ENCODE results near the gene PTPRT.

Gene PTPRT

DNA sequence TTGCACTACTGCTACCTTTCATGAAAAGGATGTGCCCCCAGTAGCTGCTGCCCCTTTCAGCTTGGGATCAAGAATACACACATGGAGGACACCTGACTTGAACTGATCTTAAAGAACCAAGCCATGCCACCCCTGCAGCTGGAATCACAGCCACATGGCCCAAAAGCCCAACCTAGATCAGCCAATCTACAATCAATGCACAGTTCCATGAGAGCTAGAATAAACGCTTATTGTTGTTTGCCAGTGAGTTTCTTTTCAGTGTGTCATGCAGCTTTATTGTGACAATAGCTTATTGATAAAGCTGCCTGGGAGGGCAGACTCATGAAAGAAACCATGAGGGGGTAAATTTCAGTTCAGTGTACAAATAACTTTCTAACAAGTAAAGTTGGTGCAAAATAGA lies 397.7 kb downstream of the PTPRT start:
- TF ChIP-seq, protein P1, sequence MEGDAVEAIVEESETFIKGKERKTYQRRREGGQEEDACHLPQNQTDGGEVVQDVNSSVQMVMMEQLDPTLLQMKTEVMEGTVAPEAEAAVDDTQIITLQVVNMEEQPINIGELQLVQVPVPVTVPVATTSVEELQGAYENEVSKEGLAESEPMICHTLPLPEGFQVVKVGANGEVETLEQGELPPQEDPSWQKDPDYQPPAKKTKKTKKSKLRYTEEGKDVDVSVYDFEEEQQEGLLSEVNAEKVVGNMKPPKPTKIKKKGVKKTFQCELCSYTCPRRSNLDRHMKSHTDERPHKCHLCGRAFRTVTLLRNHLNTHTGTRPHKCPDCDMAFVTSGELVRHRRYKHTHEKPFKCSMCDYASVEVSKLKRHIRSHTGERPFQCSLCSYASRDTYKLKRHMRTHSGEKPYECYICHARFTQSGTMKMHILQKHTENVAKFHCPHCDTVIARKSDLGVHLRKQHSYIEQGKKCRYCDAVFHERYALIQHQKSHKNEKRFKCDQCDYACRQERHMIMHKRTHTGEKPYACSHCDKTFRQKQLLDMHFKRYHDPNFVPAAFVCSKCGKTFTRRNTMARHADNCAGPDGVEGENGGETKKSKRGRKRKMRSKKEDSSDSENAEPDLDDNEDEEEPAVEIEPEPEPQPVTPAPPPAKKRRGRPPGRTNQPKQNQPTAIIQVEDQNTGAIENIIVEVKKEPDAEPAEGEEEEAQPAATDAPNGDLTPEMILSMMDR (conservative IDR thresholded peaks at IDR 0.05; ENCODE audit: control insufficient read depth, insufficient read depth, low read depth, low read length) = no peak
- no peak for DNase-seq (ENCODE audit: low read depth)
- H3K4me3 ChIP-seq (ENCODE audit: control insufficient read depth, low read depth, low read length) = no peak overlapping the region

DNA sequence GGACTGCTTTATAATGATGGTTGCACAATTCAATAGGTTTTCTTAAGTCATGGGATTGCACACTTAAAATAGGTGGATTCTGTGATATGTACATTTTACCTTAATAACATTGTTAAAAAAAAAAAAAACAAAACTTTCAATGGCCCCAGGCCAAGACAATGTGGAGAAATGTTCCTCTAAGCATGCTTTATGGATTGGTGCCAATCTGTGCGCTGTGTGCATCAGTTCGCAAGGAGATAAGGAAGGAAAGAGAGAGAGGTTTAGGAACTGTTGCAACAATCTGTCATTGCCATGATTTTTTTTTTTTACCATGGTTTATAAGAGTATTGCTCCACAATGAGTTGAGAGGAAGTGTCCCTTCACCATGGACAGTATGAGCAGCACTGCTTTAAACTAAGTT lies 399.6 kb downstream of the PTPRT start:
- H3K4me3 ChIP-seq (ENCODE audit: control insufficient read depth, low read depth, low read length) = no peak overlapping the region
- TF ChIP-seq, protein P1 (conservative IDR thresholded peaks at IDR 0.05; ENCODE audit: control insufficient read depth, insufficient read depth, low read depth, low read length) = no peak
- DNase-seq (ENCODE audit: low read depth) = no peak

DNA sequence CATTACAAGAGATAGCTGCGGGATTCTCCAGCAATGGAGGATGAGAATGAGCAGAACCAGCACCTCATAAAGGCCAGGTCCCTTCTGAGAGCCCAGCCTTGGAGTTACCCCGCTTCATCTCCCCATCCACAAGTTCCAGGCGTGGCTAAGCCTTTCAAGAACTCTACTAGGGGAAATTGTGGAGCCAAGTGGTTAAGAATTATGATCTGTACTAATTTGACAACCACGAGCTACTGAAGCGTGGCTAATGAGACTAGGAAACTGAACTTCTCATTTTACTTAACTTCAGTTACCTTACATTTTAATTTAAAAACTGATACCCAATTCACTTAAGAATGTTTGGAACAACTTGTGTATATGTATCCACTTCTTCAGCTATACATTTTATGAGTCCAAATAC lies 401.0 kb downstream of the PTPRT start:
- no peak for DNase-seq (ENCODE audit: low read depth)
- H3K4me3 ChIP-seq (ENCODE audit: control insufficient read depth, low read depth, low read length) = no peak overlapping the region
- TF ChIP-seq, protein P1 (conservative IDR thresholded peaks at IDR 0.05; ENCODE audit: control insufficient read depth, insufficient read depth, low read depth, low read length) = no peak

DNA sequence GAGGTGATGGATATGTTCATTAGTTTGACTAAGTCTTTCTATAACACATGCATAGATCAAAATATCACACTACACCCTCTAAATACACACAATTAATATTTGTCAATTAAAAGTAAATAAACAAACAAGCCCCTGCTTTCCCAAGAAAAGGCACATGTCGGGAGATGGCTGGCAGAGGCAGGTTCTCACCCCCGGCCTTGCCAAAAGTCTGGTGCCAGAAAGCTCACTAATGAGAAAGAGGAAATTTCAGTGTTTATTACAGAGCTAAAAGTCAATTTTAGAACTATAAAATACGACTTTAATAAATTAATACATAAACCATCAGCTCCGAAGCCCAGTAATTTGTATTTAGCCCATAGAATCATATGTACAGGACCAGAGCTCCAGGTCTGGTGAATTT lies 404.7 kb downstream of the PTPRT start:
- TF ChIP-seq, protein P1 (conservative IDR thresholded peaks at IDR 0.05; ENCODE audit: control insufficient read depth, insufficient read depth, low read depth, low read length) = no peak
- no peak overlapping the region for H3K4me3 ChIP-seq (ENCODE audit: control insufficient read depth, low read depth, low read length)

DNA sequence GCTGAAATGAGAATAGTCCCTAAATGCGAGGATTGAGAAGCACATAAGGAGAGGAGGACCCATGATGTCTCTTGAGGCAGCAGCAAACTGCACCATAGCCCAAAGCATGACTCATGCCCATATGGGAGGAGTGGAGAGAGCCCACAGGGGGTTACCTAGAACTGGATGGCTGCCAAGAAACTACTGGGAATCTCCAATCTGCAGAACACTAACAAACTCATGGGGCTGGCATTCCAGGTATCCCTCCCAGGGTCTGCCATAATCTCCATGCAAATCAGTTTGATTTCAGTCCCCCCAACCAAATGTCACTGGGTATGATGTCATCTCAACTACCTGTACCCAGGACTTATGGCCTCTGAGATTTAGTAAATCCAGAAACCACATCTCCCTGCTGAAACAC lies 410.5 kb downstream of the PTPRT start:
- DNase-seq (ENCODE audit: low read depth) = no peak
- no peak overlapping the region for H3K4me3 ChIP-seq (ENCODE audit: control insufficient read depth, low read depth, low read length)
- TF ChIP-seq, protein P1 (conservative IDR thresholded peaks at IDR 0.05; ENCODE audit: control insufficient read depth, insufficient read depth, low read depth, low read length) = no peak

More for the DNA sequence above, 404.7 kb downstream of the PTPRT start:
- no peak for DNase-seq (ENCODE audit: low read depth)

DNA sequence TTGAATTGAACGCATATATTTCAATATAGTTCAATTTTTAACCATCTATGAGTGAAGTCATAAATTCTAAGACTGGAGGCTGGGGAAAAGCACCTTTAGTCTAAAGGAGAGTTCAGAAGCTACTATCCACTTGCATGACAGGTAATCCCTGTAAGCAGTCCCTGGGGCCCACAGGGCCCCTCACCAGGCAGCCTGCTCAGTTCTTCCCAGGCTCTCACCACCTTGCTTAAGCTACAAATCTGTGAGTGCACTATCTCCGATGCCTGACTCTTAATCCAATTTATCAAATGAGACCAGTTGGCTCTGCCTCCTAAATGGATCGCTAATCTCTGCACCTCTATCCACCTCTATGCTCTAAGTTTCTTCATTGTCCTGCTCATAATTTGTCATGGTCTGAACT lies 413.8 kb downstream of the PTPRT start:
- TF ChIP-seq, protein P1 (conservative IDR thresholded peaks at IDR 0.05; ENCODE audit: control insufficient read depth, insufficient read depth, low read depth, low read length) = no peak
- no peak for DNase-seq (ENCODE audit: low read depth)
- H3K4me3 ChIP-seq (ENCODE audit: control insufficient read depth, low read depth, low read length) = no peak overlapping the region

DNA sequence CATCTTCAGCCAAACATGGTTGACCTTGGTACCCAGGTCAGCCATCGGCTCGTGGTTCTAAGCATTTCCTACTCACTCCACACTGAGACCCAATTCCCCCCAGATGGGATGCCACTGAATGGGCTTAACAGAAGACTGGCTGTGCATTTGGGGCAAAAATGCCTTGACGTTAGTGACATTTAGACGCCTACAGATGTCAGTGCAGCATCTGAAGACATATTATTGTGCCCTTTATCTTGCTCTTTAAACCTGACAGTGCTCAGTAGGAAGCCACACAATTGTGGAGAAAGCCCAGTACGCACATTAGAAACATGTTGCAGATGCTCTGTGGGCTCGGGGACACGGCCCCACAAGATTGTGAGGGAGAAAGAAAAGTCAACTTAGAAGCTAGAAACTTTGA lies 414.7 kb downstream of the PTPRT start:
- H3K4me3 ChIP-seq (ENCODE audit: control insufficient read depth, low read depth, low read length) = no peak overlapping the region
- no peak for DNase-seq (ENCODE audit: low read depth)
- TF ChIP-seq, protein P1 (conservative IDR thresholded peaks at IDR 0.05; ENCODE audit: control insufficient read depth, insufficient read depth, low read depth, low read length) = no peak
